Lower leg skin (tissue), 4 donors: Measurements from ENCODE around the gene CEP170B. TPM values are rescaled to one million over a fixed set of nuclear protein-coding genes. Genes with fewer than 3 reads are reported as not detected.
"Not testable (repeated sequence)": the region's sequence is repeated elsewhere in the genome, so short reads cannot be mapped to it uniquely, and the experiment has no call there.

Experiments
- DNase-seq, 2 donors: peaks; one replicate each; pipeline ENCODE4 v3.0.0-alpha.2; 2019; ENCODE audit warnings: low spot score in 2 of 2
- H3K4me3 ChIP-seq: fragments of 200-600 bp; sonication (generic); 2 replicates; pipeline ENCODE4 v1.5.1; 2017; ENCODE audit warnings: mild to moderate bottlenecking, low read depth; ENCODE audit not compliant: poor library complexity, severe bottlenecking
- CTCF ChIP-seq, 3 donors: fragments of 450-650 bp; IDR thresholded peaks; one replicate each; pipeline ENCODE4 v1.5.1; 2016; ENCODE audit warnings: antibody characterized with exemption in 3 of 3, mild to moderate bottlenecking in 3 of 3, moderate library complexity in 2 of 3
- POLR2A ChIP-seq, 2 donors: fragments of 450-650 bp; IDR thresholded peaks; one replicate each; pipeline ENCODE4 v1.6.1; 2016 to 2017; ENCODE audit warnings: antibody characterized with exemption in 2 of 2, mild to moderate bottlenecking in 1 of 2, moderate library complexity in 1 of 2
- WGBS, 2 donors: methylation state at CpG; one replicate each; pipeline ENCODE4 v1.1.5; 2018; 5-methylcytosine and 5-hydroxymethylcytosine counted together
- intact Hi-C: fragments of 100-400 bp; cut with DNase I; formaldehyde crosslinking; loops from one replicate; pipeline ENCODE4 v1.15.0; 2023; ENCODE audit warnings: low total_unique reads
- total RNA-seq, 4 donors: library from RNA; depleted of rRNA; stranded (reverse); fragments of >200 nt; gene quantifications; one replicate each; pipeline ENCODE4 v1.1.0, GENCODE V29; 2016

CEP170B gene
- total RNA-seq, 4 donors from 2014 or later, result 41.8 to 80.8 (median 58.5) TPM

GRCh38 chr14:104887623-104888488, 22.8 kb downstream of the CEP170B start:
- DNase-seq, result no peak
- TF ChIP-seq CTCF (IDR thresholded peaks at IDR 0.05), result no peak
- TF ChIP-seq POLR2A (IDR thresholded peaks at IDR 0.05), result no peak
- intact Hi-C loops, result no loop called here
- WGBS, 2 donors, result 90 to 94% methylated on average over 12 to 18 of the region's 33 CpGs
- H3K4me3 ChIP-seq, result no peak overlapping the region

- intact Hi-C loops, result no loop called here
- DNase-seq, result peak in 1 of 2 donors; percentile 59
Observed at GRCh38 chr14:104888489-104889374, 23.7 kb downstream of the CEP170B start.

GRCh38 chr14:104889375-104889757, 24.3 kb downstream of the CEP170B start:
- intact Hi-C loops, result no loop called here
- 88 to 96% methylated on average over 23 of the region's 23 CpGs for WGBS, 2 donors
- H3K4me3 ChIP-seq, result no peak overlapping the region
- TF ChIP-seq POLR2A (IDR thresholded peaks at IDR 0.05) (no peak), CTCF (IDR thresholded peaks at IDR 0.05) (no peak)
- peak in 1 of 2 donors; percentile 79 for DNase-seq

More at GRCh38 chr14:104888489-104889374, 23.7 kb downstream of the CEP170B start:
- no peak for TF ChIP-seq POLR2A (IDR thresholded peaks at IDR 0.05)
- no peak for TF ChIP-seq CTCF (IDR thresholded peaks at IDR 0.05)
- no peak overlapping the region for H3K4me3 ChIP-seq
- 91 to 94% methylated on average over 16 to 19 of the region's 26 CpGs for whole genome bisulfite sequencing, 2 donors

- intact Hi-C loops, result loop anchor here (10.0 kb wide), 1 partner anchor 155 kb away; no protein-coding TSS in a partner anchor
Observed at GRCh38 chr14:104890292-104890691, 25.2 kb downstream of the CEP170B start.

GRCh38 chr14:104891121-104891551, 26.1 kb downstream of the CEP170B start:
- TF ChIP-seq CTCF (IDR thresholded peaks at IDR 0.05) (no peak), POLR2A (IDR thresholded peaks at IDR 0.05) (no peak)
- intact Hi-C loops, result loop anchor here (10.0 kb wide), 1 partner anchor 154 kb away; no protein-coding TSS in a partner anchor
- DNase-seq, result peak in 1 of 2 donors; percentile 80
- WGBS, 2 donors, result 94 to 95% methylated on average over 4 of the region's 4 CpGs
- H3K4me3 ChIP-seq, result no peak overlapping the region

More at GRCh38 chr14:104890292-104890691, 25.2 kb downstream of the CEP170B start:
- not testable (repeated sequence) for H3K4me3 ChIP-seq
- DNase-seq, result peak; percentile 10 to 32
